GM12878 (cell line): ENCODE measurements around the gene TMEM198. TPM values are rescaled to one million over a fixed set of nuclear protein-coding genes. Genes with fewer than 3 reads are reported as not detected.

ENCODE experiments used
- ATAC-seq: fragments of 200-7000 bp; cut with Tn5 transposase; 3 replicates; pipeline ENCODE4 v1.9.1; 2020; ENCODE audit warnings: mild to moderate bottlenecking, moderate library complexity
- BruUV-seq: library from RNA; stranded (reverse); fragments of 400-500 nt; replicated peaks from 2 replicates; lab custom pipeline; 2021; lab: Mats Ljungman, UMichigan
- CTCF ChIA-PET: fragments of 300-600 bp; sonication (Branson Sonifier 250); formaldehyde crosslinking; extraction: SDS; loops from one replicate; lab custom pipeline; 2021; ENCODE audit warnings: inconsistent platforms; lab: Yijun Ruan, JAX
- POLR2A ChIA-PET: fragments of 350-600 bp; formaldehyde crosslinking; extraction: SDS; loops from one replicate; lab custom pipeline; 2021; ENCODE audit warnings: inconsistent platforms; lab: Charles Lee
- RAD21 ChIA-PET: fragments of 300-600 bp; sonication (Branson Sonifier 250); formaldehyde crosslinking; loops from one replicate; lab custom pipeline; 2023; ENCODE audit warnings: antibody characterized with exemption; ENCODE audit not compliant: unreplicated experiment; lab: Charles Lee
- SMC1A ChIA-PET: fragments of 300-600 bp; sonication (Branson Sonifier 250); formaldehyde crosslinking; loops from one replicate; lab custom pipeline; 2023; ENCODE audit not compliant: unreplicated experiment, uncharacterized antibody; lab: Charles Lee
- DNase-seq: peaks from one replicate; pipeline ENCODE4 v3.0.0-alpha.2; 2011; ENCODE audit warnings: low read depth, low spot score
- FAIRE-seq: peaks from 3 replicates; lab custom pipeline; 2011; peaks lifted over from hg19 to GRCh38; lab: Jason Lieb, UNC
- H2AFZ ChIP-seq: 2 replicates; pipeline ENCODE4 v1.6.0; 2011; ENCODE audit warnings: low read depth, low read length, control low read depth; ENCODE audit not compliant: control insufficient read depth
- H3K27ac ChIP-seq: 2 replicates; pipeline ENCODE4 v1.5.1; 2011; ENCODE audit warnings: control low read depth; ENCODE audit not compliant: control insufficient read depth, insufficient read depth
- H3K27me3 ChIP-seq, 2 experiments: replicated peaks in 1 of 2; 2 replicates each; pipeline versions ENCODE4 v1.6.0 to v1.6.1; 2011; ENCODE audit warnings: low read length in 1 of 2; ENCODE audit not compliant: control insufficient read depth in 2 of 2, insufficient read depth in 2 of 2
- H3K36me3 ChIP-seq, 2 experiments: 2 replicates each; pipeline ENCODE4 v1.5.1; 2011; ENCODE audit warnings: low read length in 1 of 2; ENCODE audit not compliant: control insufficient read depth in 2 of 2, insufficient read depth in 2 of 2
- H3K4me1 ChIP-seq: 2 replicates; pipeline ENCODE4 v1.6.1; 2011; ENCODE audit warnings: mild to moderate bottlenecking, low read length, moderate library complexity, mixed read lengths; ENCODE audit not compliant: control insufficient read depth, insufficient read depth
- H3K4me2 ChIP-seq: 2 replicates; pipeline ENCODE4 v1.6.0; 2011; ENCODE audit warnings: control low read depth; ENCODE audit not compliant: control insufficient read depth, insufficient read depth
- H3K4me3 ChIP-seq: fragments of 200-600 bp; sonication (generic); 2 replicates; pipeline ENCODE4 v1.5.1; 2016
- H3K79me2 ChIP-seq: 2 replicates; pipeline ENCODE4 v1.6.0; 2011; ENCODE audit warnings: low read length; ENCODE audit not compliant: control insufficient read depth, insufficient read depth
- H3K9ac ChIP-seq: 2 replicates; pipeline ENCODE4 v1.8.0; 2011; ENCODE audit warnings: low read length, control low read depth, mixed read lengths; ENCODE audit not compliant: control insufficient read depth, insufficient read depth
- H3K9me3 ChIP-seq: replicated peaks from 3 replicates; pipeline ENCODE4 v1.5.1; 2011; ENCODE audit warnings: mild to moderate bottlenecking, low read length; ENCODE audit not compliant: control insufficient read depth, insufficient read depth
- H4K20me1 ChIP-seq: 2 replicates; pipeline ENCODE4 v1.6.0; 2011; ENCODE audit not compliant: control insufficient read depth, insufficient read depth
- IKZF1 ChIP-seq: fragments of 450-650 bp; conservative IDR thresholded peaks from 2 replicates; pipeline ENCODE4 v1.6.1; 2017; ENCODE audit warnings: antibody characterized with exemption, mild to moderate bottlenecking
- KAT2A ChIP-seq: conservative IDR thresholded peaks from 2 replicates; pipeline ENCODE4 v1.6.1; 2011; ENCODE audit warnings: low read depth, low read length; ENCODE audit not compliant: control insufficient read depth
- RUNX3 ChIP-seq: IDR thresholded peaks from 2 replicates; pipeline ENCODE4 v1.6.1; 2012; ENCODE audit warnings: low read length, inconsistent platforms
- WGBS: methylation state at CpG from one replicate; pipeline ENCODE4 v1.1.6; 2016; ENCODE audit warnings: low lambda C conversion rate; ENCODE audit not compliant: insufficient replicate concordance, insufficient coverage; ENCODE audit errors: missing lambda C conversion rate; 5-methylcytosine and 5-hydroxymethylcytosine counted together
- in situ Hi-C: fragments of 300-500 bp; cut with MboI; formaldehyde crosslinking; loops from 9 replicates; pipeline ENCODE4 v1.14.3; 2018; ENCODE audit warnings: mixed read lengths
- intact Hi-C: fragments of 100-400 bp; cut with micrococcal nuclease; formaldehyde crosslinking; loops from one replicate; pipeline ENCODE4 v1.14.2; 2022; ENCODE audit not compliant: unreplicated experiment
- polyA plus RNA-seq, 11 experiments: library from polyadenylated mRNA; depleted of rRNA in 4 of 11; unstranded in 6 of 11; stranded (reverse) in 5 of 11; fragments of >200 nt; fragmentation: Nextera tagmentation in 4 of 11; fragmentation: Illumina TruSeq in 1 of 11; extraction: Ambion mirVana in 4 of 11; extraction: Trizol in 1 of 11; gene quantifications; 1 replicate in 1 of 11; 2 replicates in 10 of 11; pipeline versions ENCODE4 v1.2.1 to v1.2.3, GENCODE V29; 2011 to 2016; ENCODE audit warnings: inconsistent platforms in 2 of 11, missing spikeins in 2 of 11, low read depth in 1 of 11
- total RNA-seq, 4 experiments: library from RNA; depleted of rRNA in 3 of 4; stranded (reverse); fragments of >200 nt in 3 of 4; fragmentation: Illumina TruSeq in 1 of 4; extraction: Trizol in 1 of 4; gene quantifications; 2 replicates each; pipeline versions ENCODE4 v1.2.1 to v1.2.3, GENCODE V29; 2013 to 2021

The TMEM198 gene
- total and polyA plus RNA-seq, 10 of the 15 experiments (the other 5 are each of a cell fraction or from before 2014, with no cell fraction given): 0.16 to 1.2 (median 0.65) TPM; not detected in 2

DNA sequence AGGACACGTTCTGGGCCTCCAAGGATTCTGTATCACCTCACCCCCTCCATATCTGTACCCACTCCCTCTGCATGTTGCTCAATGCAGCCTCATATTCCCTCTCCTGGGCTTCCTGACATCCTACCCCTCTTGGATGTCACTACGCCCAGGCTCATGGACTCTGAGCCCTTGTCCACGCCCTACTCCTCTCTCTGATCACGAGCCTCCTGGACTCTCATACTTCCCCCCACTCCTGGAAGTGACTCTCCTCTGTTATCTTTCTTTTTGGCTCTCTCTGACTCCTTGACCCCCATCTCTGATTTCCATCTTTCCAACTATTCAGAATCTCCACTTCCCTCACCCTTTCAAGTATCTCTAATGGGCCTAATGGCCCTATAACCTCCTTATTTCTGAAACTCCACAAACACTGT lies 2.1 kb downstream of the TMEM198 start:
- Histone ChIP-seq H3K4me1 (peaks cover 3% of the 10 kb centered on the region; the same call in 1 of the 2 replicates), H3K4me3 (no peak overlapping the region), H3K27me3 (peaks cover 4 to 10% of the 10 kb centered on the region in 2 experiments), H3K9ac (no peak overlapping the region), H4K20me1 (no peaks in the 10 kb centered on the region; the same call in 1 of the 2 replicates), H3K36me3 (no peaks in the 10 kb centered on the region), H3K27ac (no peak overlapping the region), H3K4me2 (no peak overlapping the region), H3K79me2 (no peaks in the 10 kb centered on the region), H2AFZ (no peak overlapping the region), H3K9me3 (no peaks in the 10 kb centered on the region)
- no peak for DNase-seq
- SMC1A ChIA-PET: no interaction called here
- CTCF ChIA-PET: interaction anchor here (1.8 kb wide), 1 partner anchor 50 kb away, joined by 5 read pairs; a partner anchor contains a TSS
- POLR2A ChIA-PET: no interaction called here
- intact Hi-C loops: no loop called here
- in situ Hi-C loops: no loop called here
- WGBS: 2% methylated on average over 4 of the region's 4 CpGs
- RAD21 ChIA-PET: no interaction called here
- no peak for TF ChIP-seq RUNX3
- no peak for FAIRE-seq
- BruUV-seq: no TSS peak
- ATAC-seq: no peak

DNA sequence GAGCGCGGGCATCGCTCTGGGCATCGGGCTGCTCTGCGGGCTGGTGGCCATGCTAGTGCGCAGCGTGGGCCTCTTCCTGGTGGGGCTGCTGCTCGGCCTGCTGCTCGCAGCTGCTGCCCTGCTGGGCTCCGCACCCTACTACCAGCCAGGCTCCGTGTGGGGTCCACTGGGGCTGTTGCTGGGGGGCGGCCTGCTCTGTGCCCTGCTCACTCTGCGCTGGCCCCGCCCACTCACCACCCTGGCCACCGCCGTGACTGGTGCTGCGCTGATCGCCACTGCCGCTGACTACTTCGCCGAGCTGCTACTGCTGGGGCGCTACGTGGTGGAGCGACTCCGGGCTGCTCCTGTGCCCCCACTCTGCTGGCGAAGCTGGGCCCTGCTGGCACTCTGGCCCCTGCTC lies 3.8 kb downstream of the TMEM198 start:
- Histone ChIP-seq H3K9ac (no peak overlapping the region), H3K79me2 (no peaks in the 10 kb centered on the region), H3K9me3 (no peaks in the 10 kb centered on the region; the same call in 2 of the 3 replicates), H3K27ac (no peak overlapping the region), H4K20me1 (no peaks in the 10 kb centered on the region; the same call in 1 of the 2 replicates), H3K27me3 (peaks cover 8% of the 10 kb centered on the region in 2 experiments), H2AFZ (no peak overlapping the region), H3K4me1 (no peaks in the 10 kb centered on the region; the same call in 1 of the 2 replicates), H3K36me3 (no peaks in the 10 kb centered on the region), H3K4me2 (no peak overlapping the region), H3K4me3 (no peak overlapping the region)
- BruUV-seq: no TSS peak
- ChIA-PET RAD21 (no interaction called here), CTCF (no interaction called here), SMC1A (no interaction called here)
- intact Hi-C loops: no loop called here
- DNase-seq (no peak), ATAC-seq (no peak)
- 44% methylated on average over 18 of the region's 26 CpGs for WGBS
- in situ Hi-C loops: no loop called here
- TF ChIP-seq IKZF1 (no peak), KAT2A (no peak)
- TF ChIP-seq, all 136 proteins: peak for 0
- POLR2A ChIA-PET: no interaction called here
- no peak for FAIRE-seq
